ENCODE results near the gene DCTN1.

Gene DCTN1

GRCh38 chr2:74414441-74414840 lies 34.3 kb upstream of the DCTN1 start:
- DNase-seq (ENCODE audit: low spot score) (no peak), FAIRE-seq (no peak)

DNA sequence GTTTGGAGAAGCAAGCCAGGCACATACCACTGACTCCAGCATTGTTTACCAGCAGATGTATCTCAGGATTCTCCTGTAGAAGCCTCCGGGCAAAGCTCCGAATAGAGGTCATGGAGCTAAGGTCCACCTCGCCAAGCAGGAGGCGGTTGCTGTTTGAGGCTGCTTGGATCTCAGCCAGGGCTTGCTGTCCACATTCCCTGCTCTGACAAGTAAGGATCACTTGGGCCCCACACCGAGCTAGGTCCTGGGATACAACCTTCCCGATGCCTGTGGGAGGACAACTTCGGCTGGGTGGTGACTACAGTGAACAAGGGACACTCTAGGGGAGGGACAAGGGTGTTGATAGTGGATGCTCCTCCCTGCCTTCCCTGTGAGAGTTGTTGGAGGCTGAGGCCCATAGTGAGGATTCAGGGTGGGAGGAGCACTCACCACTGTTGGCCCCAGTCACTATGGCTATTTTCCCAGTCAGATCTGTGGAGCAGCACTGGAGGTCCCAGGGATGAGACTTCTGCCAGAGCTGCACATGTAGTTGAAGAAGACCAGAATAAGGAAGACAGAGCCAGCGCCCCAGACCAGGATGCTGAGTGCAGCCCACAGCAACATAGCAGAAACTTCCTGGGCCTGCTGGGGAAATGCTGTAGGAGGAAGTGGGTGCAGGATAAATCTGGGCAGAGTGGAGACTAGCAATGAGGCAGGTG lies 33.0 kb upstream of the DCTN1 start:
- DNase-seq (ENCODE audit: low spot score) (no peak), FAIRE-seq (no peak)

- FAIRE-seq (no peak), DNase-seq (ENCODE audit: low spot score) (no peak)
Observed at GRCh38 chr2:74407682-74408081, 27.6 kb upstream of the DCTN1 start.

DNA sequence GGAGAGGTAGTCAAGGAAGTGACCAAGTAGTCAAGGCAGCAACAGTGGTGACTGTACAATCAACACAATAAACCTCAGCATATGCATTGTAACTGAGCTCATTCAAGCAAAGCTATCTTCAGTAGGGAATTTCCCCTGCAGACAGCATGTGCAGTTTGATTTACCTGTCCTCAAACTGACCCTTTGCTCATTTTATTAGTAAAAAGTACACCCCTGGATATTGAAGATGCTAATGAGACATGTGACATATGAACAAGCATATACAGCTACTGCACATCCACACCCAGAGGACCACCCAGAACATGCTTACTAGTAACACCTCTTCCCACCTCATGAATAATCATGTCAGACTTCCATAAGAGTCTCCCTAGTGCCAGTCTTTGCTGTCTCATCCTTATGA lies 25.9 kb upstream of the DCTN1 start:
- DNase-seq (ENCODE audit: low spot score) (no peak), FAIRE-seq (peak; percentile 56)

- FAIRE-seq (no peak), DNase-seq (ENCODE audit: low spot score) (no peak)
Observed at GRCh38 chr2:74401891-74402290, 21.8 kb upstream of the DCTN1 start.

DNA sequence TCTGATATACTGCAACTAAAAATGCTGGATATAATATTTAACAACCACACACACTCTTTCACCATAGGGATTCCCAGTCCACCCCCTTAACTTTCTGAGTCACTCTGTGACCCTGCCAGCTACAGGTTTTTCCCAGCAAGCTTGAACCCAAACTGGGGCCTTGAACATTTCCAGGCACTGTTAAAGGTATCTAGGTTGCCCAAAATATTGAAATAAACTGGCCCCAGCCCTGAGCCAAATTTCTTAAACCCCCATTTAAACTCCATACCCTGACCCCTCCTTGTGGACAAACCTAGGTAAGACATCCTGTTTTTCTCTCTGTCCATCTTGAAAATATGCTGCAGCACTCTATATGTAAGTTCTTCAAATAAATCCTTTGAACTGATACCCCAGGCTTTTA lies 19.7 kb upstream of the DCTN1 start:
- DNase-seq (ENCODE audit: low spot score), result no peak
- FAIRE-seq, result no peak

GRCh38 chr2:74396149-74396548 lies 16.0 kb upstream of the DCTN1 start:
- DNase-seq (ENCODE audit: low spot score) (no peak), FAIRE-seq (no peak)

DNA sequence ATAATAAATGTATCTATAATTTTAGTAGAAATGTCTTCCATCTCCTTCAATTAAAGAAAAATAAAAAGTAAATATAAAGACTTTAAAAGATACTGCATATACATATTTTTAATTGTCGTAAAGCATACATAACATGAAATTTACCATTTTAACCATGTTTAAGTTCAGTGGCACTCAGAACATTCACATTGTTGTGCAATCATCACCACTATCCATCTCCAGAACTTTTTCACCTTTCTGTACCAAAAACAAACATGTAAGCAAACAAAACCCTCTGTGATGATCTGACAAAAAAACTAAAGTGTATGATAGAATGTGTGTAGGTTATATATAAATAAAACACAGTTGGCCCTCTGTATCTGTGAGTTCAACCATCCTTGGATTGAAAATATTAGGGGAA lies 13.4 kb upstream of the DCTN1 start:
- DNase-seq (ENCODE audit: low spot score) (no peak), FAIRE-seq (no peak)

- FAIRE-seq, result no peak
- DNase-seq (ENCODE audit: low spot score), result no peak
Observed at GRCh38 chr2:74392449-74392743, 12.3 kb upstream of the DCTN1 start.

DNA sequence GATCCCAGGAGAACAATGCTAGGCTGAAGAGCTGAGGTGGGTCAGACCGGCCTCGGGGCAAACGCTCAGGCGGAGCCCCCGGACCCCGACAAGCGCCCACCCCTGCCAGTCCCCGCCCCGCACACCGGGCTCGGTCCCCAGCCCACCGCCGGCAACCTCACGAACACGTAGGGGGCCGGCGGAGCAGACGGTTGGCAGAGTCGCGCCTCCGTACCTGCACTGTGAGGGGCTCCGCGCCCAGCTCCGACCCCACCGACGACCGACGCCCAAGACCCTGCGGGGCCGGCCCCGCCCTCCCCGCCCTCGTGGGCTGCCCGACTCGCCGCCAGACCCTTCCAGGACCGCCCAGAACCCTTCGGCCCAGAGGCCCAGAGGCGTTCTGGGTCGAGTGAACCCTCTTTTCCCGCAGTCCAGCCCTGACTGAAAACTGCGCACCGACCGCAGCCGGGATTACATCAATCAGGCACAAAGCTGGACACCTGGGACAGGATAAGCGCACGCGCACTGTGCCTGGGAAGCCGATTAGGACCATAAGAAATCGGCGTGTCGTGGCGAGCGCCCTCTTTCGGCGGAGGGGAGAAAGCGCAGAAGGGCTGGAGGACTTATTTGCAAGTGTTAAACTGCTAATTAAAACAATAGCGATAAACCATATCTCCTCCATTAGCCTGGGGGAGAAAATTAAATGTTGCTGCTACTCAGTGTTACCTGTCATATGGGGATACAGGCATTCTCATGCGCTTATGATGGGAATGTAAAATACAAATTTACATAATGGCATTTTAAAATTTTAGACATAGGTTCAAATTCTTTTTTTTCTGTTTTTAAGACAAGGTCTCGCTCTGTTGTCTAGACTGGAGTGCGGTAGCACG lies 11.7 kb upstream of the DCTN1 start:
- FAIRE-seq, result peak; percentile 88
- peak; percentile 95 for DNase-seq (ENCODE audit: low spot score)

- DNase-seq (ENCODE audit: low spot score) (no peak), FAIRE-seq (no peak)
Observed at GRCh38 chr2:74391209-74391579, 11.1 kb upstream of the DCTN1 start.

DNA sequence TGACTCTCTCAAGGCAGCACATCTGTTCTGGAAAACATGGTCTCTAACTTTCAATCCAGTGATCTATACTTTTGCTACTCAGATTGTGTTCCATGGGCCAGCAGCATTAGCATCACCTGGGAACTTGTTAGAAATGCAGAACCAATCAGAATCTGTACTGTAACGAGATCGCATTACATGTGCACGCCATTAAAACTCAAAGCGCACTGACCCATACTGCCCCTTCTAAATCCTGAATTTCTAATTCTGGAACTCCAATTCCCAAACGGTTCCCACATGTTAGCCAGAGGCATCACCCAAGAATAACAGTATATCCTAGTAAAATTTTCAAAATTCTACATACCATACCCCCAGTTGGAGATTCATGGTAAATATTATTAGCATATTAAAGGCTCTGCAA lies 10.5 kb upstream of the DCTN1 start:
- no peak for FAIRE-seq

DNA sequence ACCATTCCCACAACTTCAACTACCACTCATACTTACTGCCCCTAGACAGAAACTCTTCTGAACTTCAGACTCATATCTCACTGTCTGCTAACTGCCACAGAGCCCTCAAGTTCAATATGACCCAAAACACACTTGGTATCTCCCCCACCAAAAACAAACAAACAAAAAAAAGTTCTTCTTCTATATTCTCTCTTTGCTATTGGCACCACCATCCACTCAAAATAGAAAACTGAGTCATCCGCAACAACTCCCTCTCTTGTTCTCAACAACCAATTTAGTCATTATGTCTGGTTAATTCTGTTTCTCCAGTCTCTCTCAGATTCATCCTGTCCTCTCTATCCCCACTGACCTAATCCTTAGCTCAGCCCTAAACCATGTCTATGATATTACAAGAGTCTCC lies 7.2 kb upstream of the DCTN1 start:
- FAIRE-seq (no peak), DNase-seq (ENCODE audit: low spot score) (no peak)

More for the DNA sequence above, 10.5 kb upstream of the DCTN1 start:
- no peak for DNase-seq (ENCODE audit: low spot score)

- DNase-seq (ENCODE audit: low spot score), result no peak
- FAIRE-seq, result no peak
Observed at GRCh38 chr2:74385396-74385795, 5.3 kb upstream of the DCTN1 start.

DNA sequence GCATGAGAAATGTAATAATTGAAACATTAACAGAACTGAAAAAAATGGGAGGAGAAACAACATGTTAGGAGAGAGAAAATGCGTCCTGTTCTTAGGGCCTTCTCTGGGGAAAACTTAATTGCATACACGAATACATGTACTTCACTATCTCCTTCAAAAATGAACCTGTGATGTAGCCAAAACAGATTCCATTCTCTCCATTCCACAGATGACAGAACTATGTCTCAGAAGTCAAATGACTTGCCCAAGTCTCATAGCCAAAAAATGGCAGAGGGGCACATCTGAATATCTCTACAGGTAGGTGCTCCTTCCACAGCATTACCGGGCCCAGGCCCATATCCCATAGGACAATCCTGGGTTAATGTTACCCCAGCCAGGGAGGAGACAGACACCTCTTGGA lies 3.9 kb upstream of the DCTN1 start:
- no peak for FAIRE-seq
- no peak for DNase-seq (ENCODE audit: low spot score)

- no peak for DNase-seq (ENCODE audit: low spot score)
- FAIRE-seq, result no peak
Observed at GRCh38 chr2:74383254-74383653, 3.1 kb upstream of the DCTN1 start.

DNA sequence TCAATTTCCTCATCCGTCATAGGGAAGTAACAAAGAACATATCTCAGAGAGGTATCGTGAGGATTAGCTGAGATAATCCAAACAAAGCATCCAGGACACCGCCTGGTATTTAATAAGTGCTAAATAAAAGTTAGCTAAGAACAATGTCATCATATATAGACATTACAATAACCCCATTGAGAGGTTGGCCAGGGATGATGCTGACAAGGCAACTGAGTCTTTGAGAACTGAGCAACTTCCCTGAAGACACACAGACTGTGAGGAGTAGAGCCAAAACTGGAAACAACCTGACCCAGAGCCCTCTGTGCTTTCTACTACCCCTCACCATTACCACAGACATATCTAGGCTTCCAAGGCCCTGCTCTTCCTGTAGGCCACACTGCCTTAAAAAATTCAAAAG lies 1.6 kb upstream of the DCTN1 start:
- FAIRE-seq (no peak), DNase-seq (ENCODE audit: low spot score) (no peak)

GRCh38 chr2:74378007-74378406 lies 2.1 kb downstream of the DCTN1 start:
- DNase-seq (ENCODE audit: low spot score) (no peak), FAIRE-seq (no peak)

DNA sequence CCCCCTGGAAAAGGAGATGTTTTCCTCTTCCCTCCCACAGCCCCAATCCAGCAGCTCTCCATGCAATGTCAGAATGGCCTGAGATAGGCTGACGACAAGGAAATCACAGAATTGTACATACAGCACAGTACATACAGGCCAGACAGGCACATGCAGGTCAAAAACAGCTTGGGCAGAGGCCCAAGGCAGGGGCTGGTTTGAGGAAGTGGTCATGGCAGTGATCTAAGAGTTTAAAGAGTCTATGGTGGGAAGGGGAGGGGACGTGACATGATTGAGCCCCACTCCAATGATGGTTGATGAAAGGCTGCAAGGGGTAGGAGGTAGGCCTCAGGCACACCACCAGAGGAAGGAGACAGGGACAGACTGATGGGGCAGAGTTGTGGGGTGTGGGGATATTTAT lies 4.3 kb downstream of the DCTN1 start:
- DNase-seq (ENCODE audit: low spot score), result no peak
- no peak for FAIRE-seq

GRCh38 chr2:74374509-74375205 lies 5.5 kb downstream of the DCTN1 start:
- FAIRE-seq (peak; percentile 44), DNase-seq (ENCODE audit: low spot score) (peak; percentile 26)

GRCh38 chr2:74373985-74374384 lies 6.1 kb downstream of the DCTN1 start:
- FAIRE-seq (peak; percentile 89), DNase-seq (ENCODE audit: low spot score) (no peak)

- no peak for FAIRE-seq
- DNase-seq (ENCODE audit: low spot score), result no peak
Observed at GRCh38 chr2:74373221-74373676, 6.9 kb downstream of the DCTN1 start.

Data from urothelium cell line (cell line).